Measurements from ENCODE around the gene SPATA32. TPM values are rescaled to one million over a fixed set of nuclear protein-coding genes. Genes with fewer than 3 reads are reported as not detected.

The SPATA32 gene
- total RNA-seq, 1 experiment from 2014 or later = 0.15 TPM

DNA sequence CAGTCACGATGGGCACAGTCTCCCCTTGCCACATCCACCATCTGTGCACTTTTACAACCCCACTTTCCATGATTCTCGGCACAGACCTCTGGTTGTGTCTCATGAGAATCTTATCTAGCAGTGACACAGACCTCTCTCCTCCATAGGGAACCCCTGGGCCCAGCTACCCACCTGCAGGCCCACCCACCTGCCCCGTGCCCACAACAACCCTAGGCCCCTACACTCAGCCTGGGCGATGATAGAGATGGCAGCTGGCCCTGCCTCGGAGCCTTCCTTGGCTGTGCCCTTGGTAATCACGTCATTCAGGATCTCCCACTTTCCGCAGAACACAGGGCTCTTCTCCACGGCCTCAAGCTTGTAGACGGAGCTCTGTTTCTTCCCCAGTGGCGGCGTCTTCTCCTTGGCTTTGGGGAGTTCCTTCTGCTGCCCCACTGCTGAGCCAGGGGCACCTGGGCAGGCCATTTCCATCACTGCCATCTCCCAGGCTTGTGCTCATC lies 28.4 kb upstream of the SPATA32 start:
- H4K20me1 ChIP-seq (ENCODE audit: insufficient read depth) = peaks cover 20% of the 10 kb centered on the region; the same call in 1 of the 2 replicates

DNA sequence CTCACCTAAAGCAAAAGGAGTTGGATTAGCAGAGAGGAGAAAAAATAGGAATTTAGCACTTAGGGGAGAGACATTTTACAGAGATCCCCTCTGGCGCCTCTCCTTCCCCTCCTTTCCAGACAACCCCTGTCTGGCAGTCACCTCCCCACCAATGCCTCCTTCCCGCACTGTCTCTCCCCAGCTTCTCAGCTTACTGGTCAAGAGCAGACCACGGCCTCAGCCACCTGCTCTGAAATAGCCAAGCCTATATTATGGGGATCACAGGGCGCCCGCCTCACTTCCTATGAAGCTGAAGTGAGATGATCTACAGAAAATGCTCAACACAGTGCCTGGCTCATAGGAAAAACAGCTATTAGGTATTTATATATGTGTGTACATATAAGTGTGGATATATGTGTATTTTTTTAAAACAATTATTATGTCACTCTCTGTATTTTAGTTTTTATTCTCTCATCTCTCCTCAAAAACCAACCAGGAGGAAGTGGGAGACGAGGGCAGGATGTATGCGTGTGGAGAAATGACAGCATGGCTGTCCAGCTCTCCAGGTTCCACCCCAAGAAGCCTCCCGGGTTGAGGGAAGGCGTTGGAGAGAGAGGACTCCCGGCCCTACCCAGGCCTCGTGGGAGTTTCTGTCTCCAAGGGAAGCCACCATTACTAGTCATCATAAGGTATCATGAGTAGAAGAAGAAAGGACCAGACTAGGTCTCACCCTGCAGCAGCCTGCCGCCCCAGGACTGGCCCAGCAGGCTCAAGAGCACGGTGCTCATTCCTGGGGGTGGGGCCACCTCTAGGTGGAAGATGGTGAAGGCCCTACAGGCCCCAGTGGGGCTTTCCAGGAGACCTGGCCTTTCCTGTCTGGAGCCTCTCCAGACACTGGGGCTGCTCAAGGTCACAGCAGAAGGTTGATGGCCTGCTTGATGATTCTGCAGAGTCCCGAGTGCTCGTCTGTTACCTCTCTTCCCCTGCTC lies 27.7 kb upstream of the SPATA32 start:
- no peak for ATAC-seq
- no TSS peak for BruUV-seq (replicated peaks)
- TF ChIP-seq SIN3A (IDR thresholded peaks at IDR 0.05; ENCODE audit: low read depth) = no peak
- no peak for TF ChIP-seq CBX3 (IDR thresholded peaks at IDR 0.05; ENCODE audit: low read depth)
- no peak for TF ChIP-seq YY1 (IDR thresholded peaks at IDR 0.05; ENCODE audit: extremely low read depth, insufficient replicate concordance, low read depth, low read length)
- TF ChIP-seq EGR1 (IDR thresholded peaks at IDR 0.05; ENCODE audit: low read depth) = no peak
- TF ChIP-seq ZNF274 (IDR thresholded peaks at IDR 0.05; ENCODE audit: low read depth, low read length) = no peak
- no peak for TF ChIP-seq EZH2phosphoT487 (IDR thresholded peaks at IDR 0.05; ENCODE audit: borderline replicate concordance)
- TF ChIP-seq TCF7L2 (IDR thresholded peaks at IDR 0.05; ENCODE audit: borderline replicate concordance, extremely low read depth, insufficient read depth, insufficient read length) = no peak
- TF ChIP-seq, protein P1, sequence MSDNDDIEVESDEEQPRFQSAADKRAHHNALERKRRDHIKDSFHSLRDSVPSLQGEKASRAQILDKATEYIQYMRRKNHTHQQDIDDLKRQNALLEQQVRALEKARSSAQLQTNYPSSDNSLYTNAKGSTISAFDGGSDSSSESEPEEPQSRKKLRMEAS (IDR thresholded peaks at IDR 0.05) = no peak
- no peak for TF ChIP-seq CEBPB (IDR thresholded peaks at IDR 0.05; ENCODE audit: low read depth)
- TF ChIP-seq, protein P2, sequence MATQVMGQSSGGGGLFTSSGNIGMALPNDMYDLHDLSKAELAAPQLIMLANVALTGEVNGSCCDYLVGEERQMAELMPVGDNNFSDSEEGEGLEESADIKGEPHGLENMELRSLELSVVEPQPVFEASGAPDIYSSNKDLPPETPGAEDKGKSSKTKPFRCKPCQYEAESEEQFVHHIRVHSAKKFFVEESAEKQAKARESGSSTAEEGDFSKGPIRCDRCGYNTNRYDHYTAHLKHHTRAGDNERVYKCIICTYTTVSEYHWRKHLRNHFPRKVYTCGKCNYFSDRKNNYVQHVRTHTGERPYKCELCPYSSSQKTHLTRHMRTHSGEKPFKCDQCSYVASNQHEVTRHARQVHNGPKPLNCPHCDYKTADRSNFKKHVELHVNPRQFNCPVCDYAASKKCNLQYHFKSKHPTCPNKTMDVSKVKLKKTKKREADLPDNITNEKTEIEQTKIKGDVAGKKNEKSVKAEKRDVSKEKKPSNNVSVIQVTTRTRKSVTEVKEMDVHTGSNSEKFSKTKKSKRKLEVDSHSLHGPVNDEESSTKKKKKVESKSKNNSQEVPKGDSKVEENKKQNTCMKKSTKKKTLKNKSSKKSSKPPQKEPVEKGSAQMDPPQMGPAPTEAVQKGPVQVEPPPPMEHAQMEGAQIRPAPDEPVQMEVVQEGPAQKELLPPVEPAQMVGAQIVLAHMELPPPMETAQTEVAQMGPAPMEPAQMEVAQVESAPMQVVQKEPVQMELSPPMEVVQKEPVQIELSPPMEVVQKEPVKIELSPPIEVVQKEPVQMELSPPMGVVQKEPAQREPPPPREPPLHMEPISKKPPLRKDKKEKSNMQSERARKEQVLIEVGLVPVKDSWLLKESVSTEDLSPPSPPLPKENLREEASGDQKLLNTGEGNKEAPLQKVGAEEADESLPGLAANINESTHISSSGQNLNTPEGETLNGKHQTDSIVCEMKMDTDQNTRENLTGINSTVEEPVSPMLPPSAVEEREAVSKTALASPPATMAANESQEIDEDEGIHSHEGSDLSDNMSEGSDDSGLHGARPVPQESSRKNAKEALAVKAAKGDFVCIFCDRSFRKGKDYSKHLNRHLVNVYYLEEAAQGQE (IDR thresholded peaks at IDR 0.05; ENCODE audit: low read depth) = no peak
- TF ChIP-seq, protein P3, sequence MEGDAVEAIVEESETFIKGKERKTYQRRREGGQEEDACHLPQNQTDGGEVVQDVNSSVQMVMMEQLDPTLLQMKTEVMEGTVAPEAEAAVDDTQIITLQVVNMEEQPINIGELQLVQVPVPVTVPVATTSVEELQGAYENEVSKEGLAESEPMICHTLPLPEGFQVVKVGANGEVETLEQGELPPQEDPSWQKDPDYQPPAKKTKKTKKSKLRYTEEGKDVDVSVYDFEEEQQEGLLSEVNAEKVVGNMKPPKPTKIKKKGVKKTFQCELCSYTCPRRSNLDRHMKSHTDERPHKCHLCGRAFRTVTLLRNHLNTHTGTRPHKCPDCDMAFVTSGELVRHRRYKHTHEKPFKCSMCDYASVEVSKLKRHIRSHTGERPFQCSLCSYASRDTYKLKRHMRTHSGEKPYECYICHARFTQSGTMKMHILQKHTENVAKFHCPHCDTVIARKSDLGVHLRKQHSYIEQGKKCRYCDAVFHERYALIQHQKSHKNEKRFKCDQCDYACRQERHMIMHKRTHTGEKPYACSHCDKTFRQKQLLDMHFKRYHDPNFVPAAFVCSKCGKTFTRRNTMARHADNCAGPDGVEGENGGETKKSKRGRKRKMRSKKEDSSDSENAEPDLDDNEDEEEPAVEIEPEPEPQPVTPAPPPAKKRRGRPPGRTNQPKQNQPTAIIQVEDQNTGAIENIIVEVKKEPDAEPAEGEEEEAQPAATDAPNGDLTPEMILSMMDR (IDR thresholded peaks at IDR 0.05 in 2 of 3, conservative IDR thresholded peaks at IDR 0.05 in 1 of 3; ENCODE audit: borderline replicate concordance in 1 of 3, insufficient read depth in 1 of 3, low read depth in 2 of 3, low read length in 2 of 3) = no peak

More for the DNA sequence above, 28.4 kb upstream of the SPATA32 start:
- H3K36me3 ChIP-seq (ENCODE audit: control insufficient read depth in 1 of 2, insufficient read depth in 2 of 2, low read length in 2 of 2) = peaks cover 23 to 45% of the 10 kb centered on the region in 2 experiments; a peak in 3 of 4 replicates
- no peak for DNase-seq (ENCODE audit: low read depth, low spot score)
- ChIA-PET POLR2A (no interaction called here), RAD21 (ENCODE audit: low non-redundant PET in 1 of 2, low total read pairs in 2 of 2, uncharacterized antibody in 2 of 2, unreplicated experiment in 2 of 2) (no interaction called here), CTCF (no interaction called here)
- no peak overlapping the region for H3K9ac ChIP-seq (ENCODE audit: low read length)
- H3K27ac ChIP-seq (ENCODE audit: low read depth, low read length) = no peak overlapping the region
- H3K4me3 ChIP-seq (replicated peaks in 1 of 2; ENCODE audit: low read depth in 1 of 2, low read length in 2 of 2) = no peak overlapping the region
- H3K9me3 ChIP-seq (ENCODE audit: control insufficient read depth in 1 of 2, insufficient read depth in 1 of 2, low read depth in 1 of 2, low read length in 2 of 2) = no peaks in the 10 kb centered on the region
- no peaks in the 10 kb centered on the region for H3K9me2 ChIP-seq (ENCODE audit: insufficient read depth)
- H3K27me3 ChIP-seq (ENCODE audit: insufficient read depth, low read length) = no peaks in the 10 kb centered on the region
- peaks cover 25 to 29% of the 10 kb centered on the region in 2 experiments for H3K4me1 ChIP-seq (ENCODE audit: control insufficient read depth in 1 of 2, insufficient read depth in 2 of 2, low read length in 2 of 2)
- no peak for TF ChIP-seq CBX3 (IDR thresholded peaks at IDR 0.05; ENCODE audit: low read depth)
- peaks cover 66% of the 10 kb centered on the region for H3K79me2 ChIP-seq (ENCODE audit: insufficient read depth, low read length)
- no TSS peak for BruUV-seq (replicated peaks)
- no peak overlapping the region for H2AFZ ChIP-seq (ENCODE audit: low read depth, low read length, poor library complexity, severe bottlenecking)
- no peak overlapping the region for H3K4me2 ChIP-seq (ENCODE audit: low read length)
- no peak for ATAC-seq
- intact Hi-C loops (cut with micrococcal nuclease) = no loop called here

More for the DNA sequence above, 27.7 kb upstream of the SPATA32 start:
- peaks cover 18 to 22% of the 10 kb centered on the region in 2 experiments for H3K4me1 ChIP-seq (ENCODE audit: control insufficient read depth in 1 of 2, insufficient read depth in 2 of 2, low read length in 2 of 2)
- ChIA-PET POLR2A (no interaction called here), RAD21 (ENCODE audit: low non-redundant PET in 1 of 2, low total read pairs in 2 of 2, uncharacterized antibody in 2 of 2, unreplicated experiment in 2 of 2) (no interaction called here), CTCF (interaction anchor here (1.3 kb wide), 1 partner anchor 12 kb away, joined by 3 read pairs; no protein-coding TSS in a partner anchor)
- peaks cover 27 to 52% of the 10 kb centered on the region in 2 experiments; a peak in 3 of 4 replicates for H3K36me3 ChIP-seq (ENCODE audit: control insufficient read depth in 1 of 2, insufficient read depth in 2 of 2, low read length in 2 of 2)
- no peak overlapping the region for H3K4me3 ChIP-seq (replicated peaks in 1 of 2; ENCODE audit: low read depth in 1 of 2, low read length in 2 of 2)
- peaks cover 17% of the 10 kb centered on the region; the same call in 1 of the 2 replicates for H4K20me1 ChIP-seq (ENCODE audit: insufficient read depth)
- H3K9me2 ChIP-seq (ENCODE audit: insufficient read depth) = no peaks in the 10 kb centered on the region
- no peaks in the 10 kb centered on the region for H3K9me3 ChIP-seq (ENCODE audit: control insufficient read depth in 1 of 2, insufficient read depth in 1 of 2, low read depth in 1 of 2, low read length in 2 of 2)
- no peak overlapping the region for H3K27ac ChIP-seq (ENCODE audit: low read depth, low read length)
- DNase-seq (ENCODE audit: low read depth, low spot score) = no peak
- no peak overlapping the region for H2AFZ ChIP-seq (ENCODE audit: low read depth, low read length, poor library complexity, severe bottlenecking)
- peaks cover 58% of the 10 kb centered on the region for H3K79me2 ChIP-seq (ENCODE audit: insufficient read depth, low read length)
- no peak overlapping the region for H3K9ac ChIP-seq (ENCODE audit: low read length)
- H3K27me3 ChIP-seq (ENCODE audit: insufficient read depth, low read length) = no peaks in the 10 kb centered on the region
- H3K4me2 ChIP-seq (ENCODE audit: low read length) = no peak overlapping the region
- intact Hi-C loops (cut with micrococcal nuclease) = no loop called here

All from HCT116 (cell line).